ENCODE results near the gene PBX4.

The PBX4 gene

DNA sequence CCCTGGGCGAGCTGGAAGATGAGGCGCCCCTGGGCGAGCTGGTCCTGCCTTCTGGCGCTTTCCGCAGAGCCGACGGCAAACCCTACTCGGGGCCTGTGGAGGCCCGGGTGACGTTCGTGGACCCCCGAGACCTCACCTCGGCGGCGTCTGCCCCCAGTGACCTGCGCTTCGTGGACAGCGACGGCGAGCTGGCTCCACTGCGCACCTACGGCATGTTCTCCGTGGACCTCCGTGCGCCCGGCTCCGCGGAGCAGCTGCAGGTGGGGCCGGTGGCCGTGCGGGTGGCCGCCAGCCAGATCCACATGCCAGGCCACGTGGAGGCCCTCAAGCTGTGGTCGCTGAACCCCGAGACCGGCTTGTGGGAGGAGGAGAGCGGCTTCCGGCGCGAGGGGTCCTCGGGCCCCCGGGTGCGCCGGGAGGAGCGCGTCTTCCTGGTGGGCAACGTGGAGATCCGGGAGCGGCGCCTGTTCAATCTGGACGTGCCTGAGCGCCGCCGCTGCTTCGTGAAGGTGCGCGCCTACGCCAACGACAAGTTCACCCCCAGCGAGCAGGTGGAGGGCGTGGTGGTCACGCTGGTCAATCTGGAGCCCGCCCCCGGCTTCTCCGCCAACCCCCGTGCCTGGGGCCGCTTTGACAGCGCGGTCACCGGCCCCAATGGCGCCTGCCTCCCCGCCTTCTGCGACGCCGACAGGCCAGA lies 74.1 kb downstream of the PBX4 start:
- Histone ChIP-seq H3K27me3 (ENCODE audit: insufficient read depth, poor library complexity, severe bottlenecking) (no peaks in the 10 kb centered on the region), H3K4me3 (ENCODE audit: severe bottlenecking) (no peak overlapping the region), H3K4me1 (ENCODE audit: insufficient read depth, poor library complexity, severe bottlenecking) (no peaks in the 10 kb centered on the region), H3K36me3 (ENCODE audit: low read depth) (no peaks in the 10 kb centered on the region), H3K27ac (ENCODE audit: poor library complexity, severe bottlenecking) (no peak overlapping the region), H3K9me3 (ENCODE audit: severe bottlenecking) (no peaks in the 10 kb centered on the region)
- no peak for TF ChIP-seq CTCF (IDR thresholded peaks at IDR 0.05; ENCODE audit: poor library complexity, severe bottlenecking)
- ATAC-seq (ENCODE audit: low read depth) (no peak), DNase-seq (ENCODE audit: low spot score) (peak; percentile 60)

- no peak overlapping the region for H3K27ac ChIP-seq (ENCODE audit: poor library complexity, severe bottlenecking)
- no peak for ATAC-seq (ENCODE audit: low read depth)
- no peak for TF ChIP-seq CTCF (IDR thresholded peaks at IDR 0.05; ENCODE audit: poor library complexity, severe bottlenecking)
- DNase-seq (ENCODE audit: low spot score) = peak; percentile 64
- no peak overlapping the region for H3K4me3 ChIP-seq (ENCODE audit: severe bottlenecking)
- H3K27me3 ChIP-seq (ENCODE audit: insufficient read depth, poor library complexity, severe bottlenecking) = peaks cover 4% of the 10 kb centered on the region
- H3K4me1 ChIP-seq (ENCODE audit: insufficient read depth, poor library complexity, severe bottlenecking) = no peaks in the 10 kb centered on the region
- H3K9me3 ChIP-seq (ENCODE audit: severe bottlenecking) = no peaks in the 10 kb centered on the region
- H3K36me3 ChIP-seq (ENCODE audit: low read depth) = no peaks in the 10 kb centered on the region
Measured at GRCh38 chr19:19543640-19544039, 74.8 kb downstream of the PBX4 start.

- no peak overlapping the region for H3K4me3 ChIP-seq (ENCODE audit: severe bottlenecking)
- no peaks in the 10 kb centered on the region for H3K36me3 ChIP-seq (ENCODE audit: low read depth)
- no peak for TF ChIP-seq CTCF (IDR thresholded peaks at IDR 0.05; ENCODE audit: poor library complexity, severe bottlenecking)
- ATAC-seq (ENCODE audit: low read depth) = no peak
- no peaks in the 10 kb centered on the region for H3K4me1 ChIP-seq (ENCODE audit: insufficient read depth, poor library complexity, severe bottlenecking)
- no peak overlapping the region for H3K27ac ChIP-seq (ENCODE audit: poor library complexity, severe bottlenecking)
- DNase-seq (ENCODE audit: low spot score) = peak; percentile 55
- no peaks in the 10 kb centered on the region for H3K9me3 ChIP-seq (ENCODE audit: severe bottlenecking)
- peaks cover 9% of the 10 kb centered on the region for H3K27me3 ChIP-seq (ENCODE audit: insufficient read depth, poor library complexity, severe bottlenecking)
Measured at GRCh38 chr19:19543101-19543500, 75.4 kb downstream of the PBX4 start.

DNA sequence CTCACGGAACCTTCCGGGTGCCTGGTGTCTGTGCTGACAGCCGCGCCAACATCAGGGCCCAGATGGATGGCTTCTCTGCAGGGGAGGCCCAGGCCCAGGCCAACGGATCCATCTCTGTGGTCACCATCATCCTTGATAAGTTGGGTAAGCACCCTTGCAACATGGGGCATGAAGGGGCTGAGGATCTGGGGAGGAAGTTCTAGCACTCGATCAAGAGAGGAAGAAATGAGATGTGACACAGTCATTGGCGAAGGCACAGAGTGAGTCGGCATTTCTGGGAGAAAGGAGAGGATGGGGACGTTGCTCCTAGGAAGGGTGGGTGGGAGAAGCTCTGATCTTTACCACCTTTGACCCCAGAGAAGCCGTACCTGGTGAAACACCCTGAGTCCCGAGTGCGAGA lies 76.0 kb downstream of the PBX4 start:
- Histone ChIP-seq H3K4me3 (ENCODE audit: severe bottlenecking) (no peak overlapping the region), H3K36me3 (ENCODE audit: low read depth) (no peaks in the 10 kb centered on the region), H3K9me3 (ENCODE audit: severe bottlenecking) (no peaks in the 10 kb centered on the region), H3K27ac (ENCODE audit: poor library complexity, severe bottlenecking) (no peak overlapping the region), H3K4me1 (ENCODE audit: insufficient read depth, poor library complexity, severe bottlenecking) (no peaks in the 10 kb centered on the region), H3K27me3 (ENCODE audit: insufficient read depth, poor library complexity, severe bottlenecking) (peaks cover 15% of the 10 kb centered on the region)
- ATAC-seq (ENCODE audit: low read depth) (no peak), DNase-seq (ENCODE audit: low spot score) (no peak)
- no peak for TF ChIP-seq CTCF (IDR thresholded peaks at IDR 0.05; ENCODE audit: poor library complexity, severe bottlenecking)

GRCh38 chr19:19541616-19542015 lies 76.9 kb downstream of the PBX4 start:
- TF ChIP-seq CTCF (IDR thresholded peaks at IDR 0.05; ENCODE audit: poor library complexity, severe bottlenecking) = no peak
- DNase-seq (ENCODE audit: low spot score) = peak; percentile 47
- ATAC-seq (ENCODE audit: low read depth) = no peak
- no peaks in the 10 kb centered on the region for H3K9me3 ChIP-seq (ENCODE audit: severe bottlenecking)
- H3K4me1 ChIP-seq (ENCODE audit: insufficient read depth, poor library complexity, severe bottlenecking) = no peaks in the 10 kb centered on the region
- no peak overlapping the region for H3K4me3 ChIP-seq (ENCODE audit: severe bottlenecking)
- peaks cover 18% of the 10 kb centered on the region for H3K27me3 ChIP-seq (ENCODE audit: insufficient read depth, poor library complexity, severe bottlenecking)
- no peak overlapping the region for H3K27ac ChIP-seq (ENCODE audit: poor library complexity, severe bottlenecking)
- no peaks in the 10 kb centered on the region for H3K36me3 ChIP-seq (ENCODE audit: low read depth)

Measured in RWPE2 (cell line).